NCI-H446 (cell line): ENCODE data around the gene ANKRD44.

Experiments used
- DNase-seq, 2 experiments: peaks; one replicate each; lab custom pipeline; 2025; lab: John Stamatoyannopoulos, UW

ANKRD44 gene

GRCh38 chr2:196987649-196988364 is 322.8 kb downstream of the ANKRD44 start:
- peak in 1 of 2 experiments; percentile 52 for DNase-seq

GRCh38 chr2:196987298-196987648 is 323.3 kb downstream of the ANKRD44 start:
- no peak for DNase-seq

- DNase-seq, result no peak
These were observed 324.9 kb downstream of the ANKRD44 start for GRCh38 chr2:196985511-196986183.

- DNase-seq, result peak; percentile 68 to 93
These were observed 325.7 kb downstream of the ANKRD44 start for GRCh38 chr2:196984903-196985302.

GRCh38 chr2:196983934-196984333 is 326.6 kb downstream of the ANKRD44 start:
- peak in 1 of 2 experiments; percentile 8 for DNase-seq

- peak; percentile 31 to 88 for DNase-seq
These were observed 330.1 kb downstream of the ANKRD44 start for GRCh38 chr2:196980473-196980872.

GRCh38 chr2:196980001-196980400 is 330.6 kb downstream of the ANKRD44 start:
- peak; percentile 25 to 51 for DNase-seq

GRCh38 chr2:196977507-196977906 is 333.1 kb downstream of the ANKRD44 start:
- peak; percentile 37 to 67 for DNase-seq

GRCh38 chr2:196974970-196975369 is 335.6 kb downstream of the ANKRD44 start:
- no peak for DNase-seq

- DNase-seq, result no peak
These were observed 338.9 kb downstream of the ANKRD44 start for GRCh38 chr2:196971574-196972279.

- no peak for DNase-seq
These were observed 340.5 kb downstream of the ANKRD44 start for GRCh38 chr2:196970099-196970498.

- no peak for DNase-seq
These were observed 342.1 kb downstream of the ANKRD44 start for GRCh38 chr2:196968516-196968915.

- DNase-seq, result no peak
These were observed 342.8 kb downstream of the ANKRD44 start for GRCh38 chr2:196967775-196968174.

GRCh38 chr2:196967116-196967515 is 343.5 kb downstream of the ANKRD44 start:
- no peak for DNase-seq

- DNase-seq, result no peak
These were observed 344.5 kb downstream of the ANKRD44 start for GRCh38 chr2:196966061-196966460.

GRCh38 chr2:196965651-196966050 is 344.9 kb downstream of the ANKRD44 start:
- DNase-seq, result no peak

- no peak for DNase-seq
These were observed 346.6 kb downstream of the ANKRD44 start for GRCh38 chr2:196963961-196964360.

- no peak for DNase-seq
These were observed 347.5 kb downstream of the ANKRD44 start for GRCh38 chr2:196963043-196963442.

- no peak for DNase-seq
These were observed 348.3 kb downstream of the ANKRD44 start for GRCh38 chr2:196962325-196962724.

GRCh38 chr2:196961889-196962288 is 348.7 kb downstream of the ANKRD44 start:
- DNase-seq, result no peak

- DNase-seq, result no peak
These were observed 350.7 kb downstream of the ANKRD44 start for GRCh38 chr2:196959734-196960338.

GRCh38 chr2:196959281-196959680 is 351.3 kb downstream of the ANKRD44 start:
- DNase-seq, result no peak
